Middle frontal gyrus (tissue), 1 donor: ENCODE data around the gene TSPEAR.
"Not testable (repeated sequence)": the region's sequence is repeated elsewhere in the genome, so short reads cannot be mapped to it uniquely, and the experiment has no call there.

Source experiments
- DNase-seq: peaks from one replicate; pipeline ENCODE4 v3.0.0-alpha.2; 2015; ENCODE audit warnings: low spot score; ENCODE audit errors: extremely low spot score

Gene TSPEAR

GRCh38 chr21:44630440-44630839 is 80.9 kb downstream of the TSPEAR start:
- no peak for DNase-seq

GRCh38 chr21:44628707-44629391 is 82.5 kb downstream of the TSPEAR start:
- no peak for DNase-seq

- not testable (repeated sequence) for DNase-seq
These were observed 83.5 kb downstream of the TSPEAR start for GRCh38 chr21:44627831-44628233.

- not testable (repeated sequence) for DNase-seq
These were observed 84.1 kb downstream of the TSPEAR start for GRCh38 chr21:44627181-44627822.

GRCh38 chr21:44626673-44627143 is 84.7 kb downstream of the TSPEAR start, which contains the start of gene KRTAP10-9:
KRTAP10-9 (plus strand) TSS chr21:44627093; CDS start chr21:44627172, 79 bp downstream.
- no peak for DNase-seq

GRCh38 chr21:44626262-44626661 is 85.1 kb downstream of the TSPEAR start:
- DNase-seq = no peak

GRCh38 chr21:44625756-44626155 is 85.6 kb downstream of the TSPEAR start:
- no peak for DNase-seq

GRCh38 chr21:44623575-44623974 is 87.8 kb downstream of the TSPEAR start:
- no peak for DNase-seq

GRCh38 chr21:44619886-44620285 is 91.5 kb downstream of the TSPEAR start:
- DNase-seq = no peak

- DNase-seq = no peak
These were observed 92.5 kb downstream of the TSPEAR start for GRCh38 chr21:44618909-44619308.

- DNase-seq = no peak
These were observed 92.9 kb downstream of the TSPEAR start for GRCh38 chr21:44618504-44618903.

GRCh38 chr21:44617071-44617501 is 94.3 kb downstream of the TSPEAR start:
- DNase-seq = no peak

- DNase-seq = no peak
These were observed 94.8 kb downstream of the TSPEAR start for GRCh38 chr21:44616591-44616926.

GRCh38 chr21:44615911-44616590 is 95.3 kb downstream of the TSPEAR start:
- no peak for DNase-seq

- no peak for DNase-seq
These were observed 95.9 kb downstream of the TSPEAR start for GRCh38 chr21:44615466-44615865.

GRCh38 chr21:44614961-44615391 is 96.4 kb downstream of the TSPEAR start:
- no peak for DNase-seq

GRCh38 chr21:44614161-44614631 is 97.2 kb downstream of the TSPEAR start:
- DNase-seq = no peak

GRCh38 chr21:44613386-44614155 is 97.8 kb downstream of the TSPEAR start:
- DNase-seq = no peak

- no peak for DNase-seq
These were observed 98.6 kb downstream of the TSPEAR start for GRCh38 chr21:44612669-44613229.

- DNase-seq = no peak
These were observed 99.3 kb downstream of the TSPEAR start, which contains the start of gene KRTAP10-8 for GRCh38 chr21:44612029-44612486. KRTAP10-8 (plus strand) TSS chr21:44612079; CDS start chr21:44612101, 22 bp downstream.

GRCh38 chr21:44611551-44611950 is 99.8 kb downstream of the TSPEAR start:
- no peak for DNase-seq
